H9 (cell line): ENCODE measurements around the gene ACVR1. TPM values are rescaled to one million over a fixed set of nuclear protein-coding genes. Genes with fewer than 3 reads are reported as not detected.
A peak's percentile ranks its signal among the peaks of the same experiment; 100 is the strongest.

Source experiments
- DNase-seq: peaks from one replicate; pipeline ENCODE4 v3.0.0-alpha.2; 2017
- H2AFZ ChIP-seq: one replicate; pipeline ENCODE4 v1.6.1; 2013; ENCODE audit warnings: mild to moderate bottlenecking, low read length, control low read depth, moderate library complexity
- H2AK5ac ChIP-seq: 2 replicates; pipeline ENCODE4 v1.6.1; 2013; ENCODE audit warnings: low read length, control low read depth, mixed read lengths; ENCODE audit not compliant: insufficient read length
- H2BK120ac ChIP-seq: one replicate; pipeline ENCODE4 v1.6.1; 2013; ENCODE audit warnings: low read depth, mild to moderate bottlenecking, low read length, control low read depth, inconsistent platforms; ENCODE audit not compliant: poor library complexity, severe bottlenecking
- H2BK12ac ChIP-seq: 2 replicates; pipeline ENCODE4 v1.6.1; 2013; ENCODE audit warnings: low read length, control low read depth, mixed read lengths, low read depth; ENCODE audit not compliant: insufficient read length
- H2BK15ac ChIP-seq: 2 replicates; pipeline ENCODE4 v1.6.1; 2013; ENCODE audit warnings: low read depth, low read length, control low read depth
- H2BK20ac ChIP-seq: one replicate; pipeline ENCODE4 v1.6.1; 2013; ENCODE audit warnings: low read depth, mild to moderate bottlenecking, low read length, control low read depth, inconsistent platforms; ENCODE audit not compliant: poor library complexity, severe bottlenecking
- H2BK5ac ChIP-seq: 2 replicates; pipeline ENCODE4 v1.6.1; 2013; ENCODE audit warnings: low read length, control low read depth, mixed read lengths; ENCODE audit not compliant: insufficient read length
- H3K14ac ChIP-seq: 2 replicates; pipeline ENCODE4 v1.6.1; 2013; ENCODE audit warnings: low read length, control low read depth; ENCODE audit not compliant: insufficient read depth
- H3K18ac ChIP-seq: 2 replicates; pipeline ENCODE4 v1.6.1; 2013; ENCODE audit warnings: low read depth, mild to moderate bottlenecking, mixed read lengths, low read length, control low read depth; ENCODE audit not compliant: insufficient read length
- H3K23ac ChIP-seq: 2 replicates; pipeline ENCODE4 v1.6.1; 2013; ENCODE audit warnings: low read length, control low read depth, mixed read lengths, low read depth; ENCODE audit not compliant: insufficient read length
- H3K23me2 ChIP-seq: 2 replicates; pipeline ENCODE4 v1.6.1; 2013; ENCODE audit warnings: low read depth, mild to moderate bottlenecking, mixed read lengths, low read length, control low read depth; ENCODE audit not compliant: insufficient read length, poor library complexity, severe bottlenecking
- H3K27ac ChIP-seq: 2 replicates; pipeline ENCODE4 v1.5.1; 2013; ENCODE audit warnings: low read length, control low read depth, mixed read lengths, low read depth; ENCODE audit not compliant: insufficient read length
- H3K27me3 ChIP-seq: 2 replicates; pipeline ENCODE4 v1.6.1; 2013; ENCODE audit warnings: low read length, control low read depth, inconsistent platforms; ENCODE audit not compliant: insufficient read depth
- H3K4ac ChIP-seq: 2 replicates; pipeline ENCODE4 v1.6.1; 2013; ENCODE audit warnings: low read depth, mild to moderate bottlenecking, control low read depth, inconsistent platforms, low read length, moderate library complexity
- H3K4me1 ChIP-seq: 2 replicates; pipeline ENCODE4 v1.6.1; 2013; ENCODE audit warnings: low read length, control low read depth, inconsistent platforms; ENCODE audit not compliant: insufficient read depth
- H3K4me2 ChIP-seq: 2 replicates; pipeline ENCODE4 v1.6.1; 2013; ENCODE audit warnings: low read length, control low read depth, mixed read lengths; ENCODE audit not compliant: insufficient read length, insufficient read depth
- H3K56ac ChIP-seq: 2 replicates; pipeline ENCODE4 v1.6.1; 2013; ENCODE audit warnings: low read depth, mild to moderate bottlenecking, mixed read lengths, low read length, control low read depth; ENCODE audit not compliant: insufficient read length
- H3K79me1 ChIP-seq: 2 replicates; pipeline ENCODE4 v1.6.1; 2013; ENCODE audit warnings: low read depth, mild to moderate bottlenecking, moderate library complexity, low read length, control low read depth, inconsistent platforms; ENCODE audit not compliant: insufficient read depth, poor library complexity, severe bottlenecking
- H3K79me2 ChIP-seq: 2 replicates; pipeline ENCODE4 v1.6.1; 2013; ENCODE audit warnings: low read length, control low read depth, inconsistent platforms; ENCODE audit not compliant: insufficient read depth
- H3K9ac ChIP-seq: 2 replicates; pipeline ENCODE4 v1.6.1; 2013; ENCODE audit warnings: low read length, control low read depth, mixed read lengths; ENCODE audit not compliant: insufficient read length; ENCODE audit errors: extremely low read depth
- H3K9me3 ChIP-seq: one replicate; pipeline ENCODE4 v1.6.1; 2013; ENCODE audit warnings: low read depth, low read length, inconsistent platforms; ENCODE audit not compliant: control insufficient read depth
- H3T11ph ChIP-seq: one replicate; pipeline ENCODE4 v1.6.1; 2013; ENCODE audit warnings: mild to moderate bottlenecking, low read length, control low read depth, inconsistent platforms
- H4K20me1 ChIP-seq: one replicate; pipeline ENCODE4 v1.6.1; 2013; ENCODE audit not compliant: control insufficient read depth, insufficient read length, insufficient read depth
- H4K5ac ChIP-seq: 2 replicates; pipeline ENCODE4 v1.6.1; 2013; ENCODE audit warnings: low read depth, mild to moderate bottlenecking, mixed read lengths, low read length, control low read depth; ENCODE audit not compliant: insufficient read length
- H4K8ac ChIP-seq: replicated peaks from 2 replicates; pipeline ENCODE4 v1.6.1; 2013; ENCODE audit warnings: low read length, control low read depth, mixed read lengths, low read depth; ENCODE audit not compliant: insufficient read length
- H4K91ac ChIP-seq: 2 replicates; pipeline ENCODE4 v1.6.1; 2013; ENCODE audit warnings: low read depth, mild to moderate bottlenecking, moderate library complexity, mixed read lengths, low read length, control low read depth; ENCODE audit not compliant: insufficient read length
- H3K27ac Mint-ChIP-seq, 3 experiments: 2 replicates in 2 of 3; 3 replicates in 1 of 3; pipeline ENCODE4 v1.8.0; 2020 to 2021; ENCODE audit warnings: mixed read lengths in 3 of 3, mild to moderate bottlenecking in 1 of 3, moderate library complexity in 1 of 3
- H3K27me3 Mint-ChIP-seq: 2 replicates; pipeline ENCODE4 v1.8.0; 2021; ENCODE audit warnings: low read depth, mild to moderate bottlenecking, moderate library complexity, mixed read lengths
- H3K36me3 Mint-ChIP-seq, 3 experiments: 2 replicates in 2 of 3; 3 replicates in 1 of 3; pipeline ENCODE4 v1.8.0; 2020 to 2021; ENCODE audit warnings: low read depth in 3 of 3, mixed read lengths in 3 of 3; ENCODE audit not compliant: insufficient read depth in 1 of 3
- H3K4me1 Mint-ChIP-seq, 2 experiments: 2 replicates each; pipeline ENCODE4 v1.8.0; 2020; ENCODE audit warnings: mixed read lengths in 2 of 2
- H3K4me3 Mint-ChIP-seq, 2 experiments: 2 replicates in 1 of 2; 3 replicates in 1 of 2; pipeline ENCODE4 v1.8.0; 2020 to 2021; ENCODE audit warnings: mild to moderate bottlenecking in 2 of 2, mixed read lengths in 2 of 2, moderate library complexity in 1 of 2
- H3K9me3 Mint-ChIP-seq, 2 experiments: 2 replicates in 1 of 2; 3 replicates in 1 of 2; pipeline ENCODE4 v1.8.0; 2020; ENCODE audit warnings: mild to moderate bottlenecking in 2 of 2, mixed read lengths in 2 of 2, moderate library complexity in 1 of 2
- CTCF ChIP-seq: fragments of 200-600 bp; sonication (generic); conservative IDR thresholded peaks from 3 replicates; pipeline ENCODE4 v1.8.0; 2021; ENCODE audit warnings: antibody characterized with exemption, mild to moderate bottlenecking
- WGBS: extraction: QIAGEN DNeasy Blood & Tissue Kit; methylation state at CpG from one replicate; pipeline ENCODE4 v1.1.7; 2013; ENCODE audit warnings: missing lambda C conversion rate, low lambda C conversion rate, mixed read lengths; ENCODE audit not compliant: insufficient read length; ENCODE audit errors: extremely low coverage; 5-methylcytosine and 5-hydroxymethylcytosine counted together
- total RNA-seq: library from RNA; stranded (reverse); gene quantifications from 2 replicates; pipeline ENCODE4 v1.2.1, GENCODE V29; 2021

ACVR1 gene
- total RNA-seq, 1 experiment from 2014 or later = 21.2 TPM

DNA sequence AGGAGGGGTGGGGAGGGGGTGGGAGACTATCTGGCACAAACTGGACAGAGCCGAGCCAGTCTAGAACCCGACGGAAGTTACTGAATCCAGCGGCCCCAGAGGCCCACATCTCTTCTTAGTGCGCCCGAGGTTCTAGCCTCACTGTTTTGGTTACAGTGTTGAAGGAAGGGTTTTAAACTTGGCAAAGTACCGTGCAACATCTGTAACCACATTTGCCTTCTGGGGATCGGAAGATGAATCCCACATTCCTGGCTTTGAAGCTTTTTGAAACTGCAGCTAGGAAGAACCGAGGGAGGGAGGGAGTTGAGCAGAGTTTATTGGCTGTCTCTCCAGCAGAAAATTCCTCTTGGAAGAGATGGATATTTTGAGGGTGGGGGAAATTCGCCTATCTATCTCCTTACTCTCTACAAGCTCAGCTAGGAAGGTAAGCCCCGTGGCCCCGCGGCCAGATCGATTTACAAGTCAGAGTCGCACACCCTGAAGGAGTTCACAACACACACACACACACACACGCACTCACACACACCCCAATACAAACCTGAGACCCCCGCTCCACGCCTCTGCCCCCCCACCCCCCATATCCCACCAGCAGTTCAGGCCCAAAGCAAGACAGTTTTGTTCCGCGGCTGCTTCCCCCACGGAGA, 1.0 kb downstream of the ACVR1 start:
- H2AK5ac ChIP-seq = no peak overlapping the region
- no peak overlapping the region for H4K91ac ChIP-seq
- Mint-ChIP-seq H3K27ac (peak overlapping the region; percentile 81 to 99 (median 88)), H3K4me3 (peak overlapping the region; percentile 91 to 97), H3K4me1 (peaks cover 35 to 51% of the 10 kb centered on the region in 2 experiments), H3K36me3 (no peaks in the 10 kb centered on the region; a peak in 1 of 7 replicates), H3K27me3 (peaks cover 2% of the 10 kb centered on the region; the same call in 1 of the 2 replicates), H3K9me3 (no peaks in the 10 kb centered on the region; a peak in 1 of 5 replicates)
- H3K14ac ChIP-seq = 0 out of 2 replicates have a peak overlapping the region, but pooled peaks have one; percentile 42
- H3K18ac ChIP-seq = no peak overlapping the region
- H2AFZ ChIP-seq = no peak overlapping the region
- no peak overlapping the region for H2BK5ac ChIP-seq
- no peak overlapping the region for H3T11ph ChIP-seq
- H3K27me3 ChIP-seq = no peaks in the 10 kb centered on the region
- H3K4me2 ChIP-seq = peak overlapping the region; percentile 91
- H3K79me2 ChIP-seq = peaks cover 7% of the 10 kb centered on the region; the same call in 1 of the 2 replicates
- no peaks in the 10 kb centered on the region for H4K20me1 ChIP-seq
- no peaks in the 10 kb centered on the region for H3K79me1 ChIP-seq
- no CpG with 5 or more reads among the region's 21 CpGs for WGBS
- no peak overlapping the region for H4K5ac ChIP-seq
- peaks cover 6% of the 10 kb centered on the region for H3K23me2 ChIP-seq
- H3K4me1 ChIP-seq = peaks cover 3% of the 10 kb centered on the region; the same call in 1 of the 2 replicates
- no peak overlapping the region for H4K8ac ChIP-seq
- no peak for TF ChIP-seq CTCF
- peak; percentile 46 for DNase-seq
- no peak overlapping the region for H3K23ac ChIP-seq
- no peak overlapping the region for H2BK120ac ChIP-seq
- no peak overlapping the region for H2BK20ac ChIP-seq
- H3K56ac ChIP-seq = no peak overlapping the region
- H3K27ac ChIP-seq = no peak overlapping the region
- no peak overlapping the region for H2BK12ac ChIP-seq
- no peaks in the 10 kb centered on the region for H3K9me3 ChIP-seq
- H2BK15ac ChIP-seq = no peak overlapping the region
- no peak overlapping the region for H3K4ac ChIP-seq
- H3K9ac ChIP-seq = peak overlapping the region; percentile 73
